H9 (cell line): Measurements from ENCODE around the gene ZNF66. TPM values are rescaled to one million over a fixed set of nuclear protein-coding genes. Genes with fewer than 3 reads are reported as not detected.
"Not testable (repeated sequence)": the region's sequence is repeated elsewhere in the genome, so short reads cannot be mapped to it uniquely, and the experiment has no call there.

Source experiments
- DNase-seq: peaks from one replicate; pipeline ENCODE4 v3.0.0-alpha.2; 2017
- H2AFZ ChIP-seq: one replicate; pipeline ENCODE4 v1.6.1; 2013; ENCODE audit warnings: mild to moderate bottlenecking, low read length, control low read depth, moderate library complexity
- H2AK5ac ChIP-seq: 2 replicates; pipeline ENCODE4 v1.6.1; 2013; ENCODE audit warnings: low read length, control low read depth, mixed read lengths; ENCODE audit not compliant: insufficient read length
- H2BK120ac ChIP-seq: one replicate; pipeline ENCODE4 v1.6.1; 2013; ENCODE audit warnings: low read depth, mild to moderate bottlenecking, low read length, control low read depth, inconsistent platforms; ENCODE audit not compliant: poor library complexity, severe bottlenecking
- H2BK12ac ChIP-seq: 2 replicates; pipeline ENCODE4 v1.6.1; 2013; ENCODE audit warnings: low read length, control low read depth, mixed read lengths, low read depth; ENCODE audit not compliant: insufficient read length
- H2BK15ac ChIP-seq: 2 replicates; pipeline ENCODE4 v1.6.1; 2013; ENCODE audit warnings: low read depth, low read length, control low read depth
- H2BK20ac ChIP-seq: one replicate; pipeline ENCODE4 v1.6.1; 2013; ENCODE audit warnings: low read depth, mild to moderate bottlenecking, low read length, control low read depth, inconsistent platforms; ENCODE audit not compliant: poor library complexity, severe bottlenecking
- H2BK5ac ChIP-seq: 2 replicates; pipeline ENCODE4 v1.6.1; 2013; ENCODE audit warnings: low read length, control low read depth, mixed read lengths; ENCODE audit not compliant: insufficient read length
- H3K14ac ChIP-seq: 2 replicates; pipeline ENCODE4 v1.6.1; 2013; ENCODE audit warnings: low read length, control low read depth; ENCODE audit not compliant: insufficient read depth
- H3K18ac ChIP-seq: 2 replicates; pipeline ENCODE4 v1.6.1; 2013; ENCODE audit warnings: low read depth, mild to moderate bottlenecking, mixed read lengths, low read length, control low read depth; ENCODE audit not compliant: insufficient read length
- H3K23ac ChIP-seq: 2 replicates; pipeline ENCODE4 v1.6.1; 2013; ENCODE audit warnings: low read length, control low read depth, mixed read lengths, low read depth; ENCODE audit not compliant: insufficient read length
- H3K23me2 ChIP-seq: 2 replicates; pipeline ENCODE4 v1.6.1; 2013; ENCODE audit warnings: low read depth, mild to moderate bottlenecking, mixed read lengths, low read length, control low read depth; ENCODE audit not compliant: insufficient read length, poor library complexity, severe bottlenecking
- H3K27ac ChIP-seq: 2 replicates; pipeline ENCODE4 v1.5.1; 2013; ENCODE audit warnings: low read length, control low read depth, mixed read lengths, low read depth; ENCODE audit not compliant: insufficient read length
- H3K27me3 ChIP-seq: 2 replicates; pipeline ENCODE4 v1.6.1; 2013; ENCODE audit warnings: low read length, control low read depth, inconsistent platforms; ENCODE audit not compliant: insufficient read depth
- H3K4ac ChIP-seq: 2 replicates; pipeline ENCODE4 v1.6.1; 2013; ENCODE audit warnings: low read depth, mild to moderate bottlenecking, control low read depth, inconsistent platforms, low read length, moderate library complexity
- H3K4me1 ChIP-seq: 2 replicates; pipeline ENCODE4 v1.6.1; 2013; ENCODE audit warnings: low read length, control low read depth, inconsistent platforms; ENCODE audit not compliant: insufficient read depth
- H3K4me2 ChIP-seq: 2 replicates; pipeline ENCODE4 v1.6.1; 2013; ENCODE audit warnings: low read length, control low read depth, mixed read lengths; ENCODE audit not compliant: insufficient read length, insufficient read depth
- H3K56ac ChIP-seq: 2 replicates; pipeline ENCODE4 v1.6.1; 2013; ENCODE audit warnings: low read depth, mild to moderate bottlenecking, mixed read lengths, low read length, control low read depth; ENCODE audit not compliant: insufficient read length
- H3K79me1 ChIP-seq: 2 replicates; pipeline ENCODE4 v1.6.1; 2013; ENCODE audit warnings: low read depth, mild to moderate bottlenecking, moderate library complexity, low read length, control low read depth, inconsistent platforms; ENCODE audit not compliant: insufficient read depth, poor library complexity, severe bottlenecking
- H3K79me2 ChIP-seq: 2 replicates; pipeline ENCODE4 v1.6.1; 2013; ENCODE audit warnings: low read length, control low read depth, inconsistent platforms; ENCODE audit not compliant: insufficient read depth
- H3K9ac ChIP-seq: 2 replicates; pipeline ENCODE4 v1.6.1; 2013; ENCODE audit warnings: low read length, control low read depth, mixed read lengths; ENCODE audit not compliant: insufficient read length; ENCODE audit errors: extremely low read depth
- H3K9me3 ChIP-seq: one replicate; pipeline ENCODE4 v1.6.1; 2013; ENCODE audit warnings: low read depth, low read length, inconsistent platforms; ENCODE audit not compliant: control insufficient read depth
- H3T11ph ChIP-seq: one replicate; pipeline ENCODE4 v1.6.1; 2013; ENCODE audit warnings: mild to moderate bottlenecking, low read length, control low read depth, inconsistent platforms
- H4K20me1 ChIP-seq: one replicate; pipeline ENCODE4 v1.6.1; 2013; ENCODE audit not compliant: control insufficient read depth, insufficient read length, insufficient read depth
- H4K5ac ChIP-seq: 2 replicates; pipeline ENCODE4 v1.6.1; 2013; ENCODE audit warnings: low read depth, mild to moderate bottlenecking, mixed read lengths, low read length, control low read depth; ENCODE audit not compliant: insufficient read length
- H4K8ac ChIP-seq: replicated peaks from 2 replicates; pipeline ENCODE4 v1.6.1; 2013; ENCODE audit warnings: low read length, control low read depth, mixed read lengths, low read depth; ENCODE audit not compliant: insufficient read length
- H4K91ac ChIP-seq: 2 replicates; pipeline ENCODE4 v1.6.1; 2013; ENCODE audit warnings: low read depth, mild to moderate bottlenecking, moderate library complexity, mixed read lengths, low read length, control low read depth; ENCODE audit not compliant: insufficient read length
- H3K27ac Mint-ChIP-seq, 3 experiments: 2 replicates in 2 of 3; 3 replicates in 1 of 3; pipeline ENCODE4 v1.8.0; 2020 to 2021; ENCODE audit warnings: mixed read lengths in 3 of 3, mild to moderate bottlenecking in 1 of 3, moderate library complexity in 1 of 3
- H3K27me3 Mint-ChIP-seq: 2 replicates; pipeline ENCODE4 v1.8.0; 2021; ENCODE audit warnings: low read depth, mild to moderate bottlenecking, moderate library complexity, mixed read lengths
- H3K36me3 Mint-ChIP-seq, 3 experiments: 2 replicates in 2 of 3; 3 replicates in 1 of 3; pipeline ENCODE4 v1.8.0; 2020 to 2021; ENCODE audit warnings: low read depth in 3 of 3, mixed read lengths in 3 of 3; ENCODE audit not compliant: insufficient read depth in 1 of 3
- H3K4me1 Mint-ChIP-seq, 2 experiments: 2 replicates each; pipeline ENCODE4 v1.8.0; 2020; ENCODE audit warnings: mixed read lengths in 2 of 2
- H3K4me3 Mint-ChIP-seq, 2 experiments: 2 replicates in 1 of 2; 3 replicates in 1 of 2; pipeline ENCODE4 v1.8.0; 2020 to 2021; ENCODE audit warnings: mild to moderate bottlenecking in 2 of 2, mixed read lengths in 2 of 2, moderate library complexity in 1 of 2
- H3K9me3 Mint-ChIP-seq, 2 experiments: 2 replicates in 1 of 2; 3 replicates in 1 of 2; pipeline ENCODE4 v1.8.0; 2020; ENCODE audit warnings: mild to moderate bottlenecking in 2 of 2, mixed read lengths in 2 of 2, moderate library complexity in 1 of 2
- WGBS: extraction: QIAGEN DNeasy Blood & Tissue Kit; methylation state at CpG from one replicate; pipeline ENCODE4 v1.1.7; 2013; ENCODE audit warnings: missing lambda C conversion rate, low lambda C conversion rate, mixed read lengths; ENCODE audit not compliant: insufficient read length; ENCODE audit errors: extremely low coverage; 5-methylcytosine and 5-hydroxymethylcytosine counted together
- total RNA-seq: library from RNA; stranded (reverse); gene quantifications from 2 replicates; pipeline ENCODE4 v1.2.1, GENCODE V29; 2021
- TF ChIP-seq, protein P1 (sequence below): fragments of 200-600 bp; sonication (generic); conservative IDR thresholded peaks from 3 replicates; pipeline ENCODE4 v1.8.0; 2021; ENCODE audit warnings: antibody characterized with exemption, mild to moderate bottlenecking

Gene ZNF66
- total RNA-seq, 1 experiment from 2014 or later, result 34.0 TPM

GRCh38 chr19:20791806-20792205 lies 15.7 kb downstream of the ZNF66 start:
- Histone ChIP-seq H2BK120ac (no peak overlapping the region), H2AK5ac (no peak overlapping the region), H4K20me1 (no peaks in the 10 kb centered on the region), H3K27ac (no peak overlapping the region), H2BK15ac (no peak overlapping the region), H3K9ac (no peak overlapping the region), H3K14ac (no peak overlapping the region), H3K4ac (no peak overlapping the region), H4K91ac (no peak overlapping the region), H3K79me2 (no peaks in the 10 kb centered on the region), H2BK5ac (no peak overlapping the region), H3K23ac (no peak overlapping the region), H3K4me1 (no peaks in the 10 kb centered on the region), H2BK20ac (no peak overlapping the region), H3K9me3 (peaks cover 8% of the 10 kb centered on the region), H3K4me2 (no peak overlapping the region), H2BK12ac (no peak overlapping the region), H3K79me1 (peaks cover 11% of the 10 kb centered on the region), H3K18ac (no peak overlapping the region), H3T11ph (no peak overlapping the region), H4K5ac (no peak overlapping the region), H2AFZ (no peak overlapping the region), H3K27me3 (no peaks in the 10 kb centered on the region), H4K8ac (no peak overlapping the region), H3K23me2 (no peaks in the 10 kb centered on the region), H3K56ac (no peak overlapping the region)
- no peaks in the 10 kb centered on the region for H3K4me1 Mint-ChIP-seq
- H3K9me3 Mint-ChIP-seq, result peaks cover 12 to 57% of the 10 kb centered on the region in 2 experiments
- H3K4me3 Mint-ChIP-seq, result no peak overlapping the region
- DNase-seq, result no peak
- peaks cover 48 to 69% (median 64%) of the 10 kb centered on the region in 3 experiments for H3K36me3 Mint-ChIP-seq
- TF ChIP-seq, protein P1, sequence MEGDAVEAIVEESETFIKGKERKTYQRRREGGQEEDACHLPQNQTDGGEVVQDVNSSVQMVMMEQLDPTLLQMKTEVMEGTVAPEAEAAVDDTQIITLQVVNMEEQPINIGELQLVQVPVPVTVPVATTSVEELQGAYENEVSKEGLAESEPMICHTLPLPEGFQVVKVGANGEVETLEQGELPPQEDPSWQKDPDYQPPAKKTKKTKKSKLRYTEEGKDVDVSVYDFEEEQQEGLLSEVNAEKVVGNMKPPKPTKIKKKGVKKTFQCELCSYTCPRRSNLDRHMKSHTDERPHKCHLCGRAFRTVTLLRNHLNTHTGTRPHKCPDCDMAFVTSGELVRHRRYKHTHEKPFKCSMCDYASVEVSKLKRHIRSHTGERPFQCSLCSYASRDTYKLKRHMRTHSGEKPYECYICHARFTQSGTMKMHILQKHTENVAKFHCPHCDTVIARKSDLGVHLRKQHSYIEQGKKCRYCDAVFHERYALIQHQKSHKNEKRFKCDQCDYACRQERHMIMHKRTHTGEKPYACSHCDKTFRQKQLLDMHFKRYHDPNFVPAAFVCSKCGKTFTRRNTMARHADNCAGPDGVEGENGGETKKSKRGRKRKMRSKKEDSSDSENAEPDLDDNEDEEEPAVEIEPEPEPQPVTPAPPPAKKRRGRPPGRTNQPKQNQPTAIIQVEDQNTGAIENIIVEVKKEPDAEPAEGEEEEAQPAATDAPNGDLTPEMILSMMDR, result no peak
- no peaks in the 10 kb centered on the region for H3K27me3 Mint-ChIP-seq
- no peak overlapping the region for H3K27ac Mint-ChIP-seq

- H3K36me3 Mint-ChIP-seq, result peaks cover 81 to 93% (median 91%) of the 10 kb centered on the region in 3 experiments
- H3K23ac ChIP-seq, H3K27ac Mint-ChIP-seq, H2BK5ac ChIP-seq, H3K79me2 ChIP-seq, H3K27ac ChIP-seq, H4K8ac ChIP-seq, H2AK5ac ChIP-seq, H2BK15ac ChIP-seq, H3K27me3 ChIP-seq, H4K20me1 ChIP-seq, H3K23me2 ChIP-seq, H3T11ph ChIP-seq, H4K91ac ChIP-seq, H4K5ac ChIP-seq, H3K56ac ChIP-seq, H2BK20ac ChIP-seq, H2AFZ ChIP-seq, H2BK12ac ChIP-seq, H3K18ac ChIP-seq, H3K79me1 ChIP-seq, H3K4me1 Mint-ChIP-seq, DNase-seq, H3K4me2 ChIP-seq, H3K14ac ChIP-seq, H3K4ac ChIP-seq, H3K4me3 Mint-ChIP-seq, H3K9ac ChIP-seq, H2BK120ac ChIP-seq, H3K4me1 ChIP-seq: not testable (repeated sequence)
- H3K9me3 Mint-ChIP-seq, result peaks cover 93 to 99% of the 10 kb centered on the region in 2 experiments
- H3K27me3 Mint-ChIP-seq, result peaks cover 32% of the 10 kb centered on the region
- H3K9me3 ChIP-seq, result peaks cover 45% of the 10 kb centered on the region
- no CpG with 5 or more reads among the region's 5 CpGs for WGBS
These were observed 30.5 kb downstream of the ZNF66 start for GRCh38 chr19:20806311-20807262.
